ENCODE results near the gene TRAPPC1. TPM values are rescaled to one million over a fixed set of nuclear protein-coding genes. Genes with fewer than 3 reads are reported as not detected.

The TRAPPC1 gene
- total RNA-seq, 4 donors from 2014 or later, result 42.7 to 70.9 (median 68.8) TPM

GRCh38 chr17:7893187-7893880 lies 38.4 kb downstream of the TRAPPC1 start:
- peaks cover 0 to 34% (median 11%) of the 10 kb centered on the region in 4 donors for H3K36me3 ChIP-seq
- 88% methylated on average over 15 of the region's 15 CpGs; no CpG with 5 or more reads in 1 of the 2 donors for WGBS, 2 donors (ENCODE audit: low coverage in 1 of 2)
- intact Hi-C loops (cut with DNase I; ENCODE audit: low total_unique reads), result loop anchor here (5.0 kb wide), 1 partner anchor 36 kb away; the partner anchor contains the start of genes CYB5D1, NAA38 and TMEM88

DNA sequence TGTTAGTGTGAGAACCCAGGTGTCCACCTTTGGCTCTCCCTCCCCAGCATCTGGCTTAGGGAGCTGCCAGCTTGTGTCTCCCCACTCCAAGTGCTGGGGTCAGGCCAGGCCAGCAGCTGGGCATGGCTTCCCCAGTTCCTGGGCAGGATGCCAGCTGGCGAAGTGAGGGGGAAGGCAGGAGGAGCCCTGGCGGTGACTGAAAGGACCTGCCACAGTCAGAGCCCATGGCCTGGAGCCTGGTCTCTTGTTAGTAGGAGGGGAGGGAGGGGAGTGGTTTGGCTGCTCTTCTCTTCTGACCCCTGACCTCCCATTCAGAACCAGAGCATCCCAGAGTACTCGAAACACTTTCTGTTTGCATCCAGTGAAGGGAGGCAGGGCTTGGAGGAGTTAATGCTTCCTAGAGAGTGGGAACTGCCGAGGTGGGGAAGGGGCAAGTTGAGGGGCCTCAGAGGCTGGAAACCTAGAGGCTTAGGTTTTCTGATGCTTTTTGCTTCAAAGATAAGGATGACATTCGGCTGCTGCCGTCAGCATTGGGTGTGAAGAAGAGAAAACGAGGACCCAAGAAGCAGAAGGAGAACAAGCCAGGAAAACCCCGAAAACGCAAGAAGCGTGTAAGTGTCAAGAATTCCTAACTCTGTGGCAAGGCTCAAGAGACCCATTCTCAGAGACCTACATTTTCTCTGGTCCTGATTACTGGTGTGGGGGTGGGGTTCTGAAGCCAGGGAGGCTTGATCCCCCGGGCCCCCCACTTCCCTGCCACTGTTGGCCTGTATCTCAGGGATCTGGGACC lies 42.4 kb downstream of the TRAPPC1 start:
- intact Hi-C loops (cut with DNase I; ENCODE audit: low total_unique reads), result no loop called here

More at GRCh38 chr17:7893187-7893880, 38.4 kb downstream of the TRAPPC1 start:
- Histone ChIP-seq H3K4me1 (peaks cover 18 to 19% (median 19%) of the 10 kb centered on the region in 4 donors), H3K27ac (no peak overlapping the region), H3K27me3 (no peaks in the 10 kb centered on the region), H3K4me3 (no peak overlapping the region), H3K9me3 (no peaks in the 10 kb centered on the region)
- no peak for DNase-seq
- TF ChIP-seq POLR2A (IDR thresholded peaks at IDR 0.05), result no peak
- TF ChIP-seq POLR2AphosphoS5 (IDR thresholded peaks at IDR 0.05), result no peak
- no peak for TF ChIP-seq EP300 (IDR thresholded peaks at IDR 0.05; ENCODE audit: low read depth)
- no peak for TF ChIP-seq CTCF (IDR thresholded peaks at IDR 0.05)
- in situ Hi-C loops (cut with MboI; ENCODE audit: low pct_ligation_motif_present in 1 of 4, low pct_unique_long_range_greater_than_20kb in 1 of 4, low sequenced_read_pairs in 3 of 4), result no loop called here

DNA sequence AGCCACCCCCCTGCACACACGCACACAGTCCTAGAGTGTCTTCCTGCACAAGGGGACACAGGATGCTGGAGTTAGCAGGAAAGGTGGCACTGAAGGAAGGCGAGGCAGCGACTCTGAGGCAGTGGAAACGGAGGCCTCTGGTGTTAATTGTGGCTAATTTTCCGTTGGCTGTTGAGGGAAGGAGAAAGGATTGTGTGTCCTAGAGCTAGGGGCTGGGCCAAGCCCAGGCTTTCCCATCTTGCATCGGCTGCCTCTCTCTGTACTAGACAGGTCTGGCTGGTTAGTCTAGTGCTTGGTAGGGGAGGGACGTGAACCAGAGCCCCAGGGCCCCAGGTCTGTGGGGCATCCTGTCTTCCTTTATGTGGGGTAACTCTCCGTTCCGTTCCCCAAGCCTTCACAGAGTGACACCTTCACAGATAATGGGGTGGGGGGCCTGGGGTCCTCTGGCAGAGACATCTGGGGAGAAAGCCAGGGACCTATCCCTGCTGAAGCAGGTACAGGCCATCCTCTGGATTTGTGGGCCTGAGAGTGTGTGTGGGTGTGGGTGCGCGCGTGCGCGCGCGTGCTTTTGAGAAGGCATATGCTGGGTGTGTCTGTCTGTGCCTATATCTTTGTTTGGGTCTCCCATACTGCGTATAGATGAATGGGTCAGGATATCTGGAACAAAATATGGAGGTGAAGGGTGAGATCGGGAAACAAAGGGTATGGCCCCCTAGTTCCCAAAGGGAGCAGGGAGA lies 43.4 kb downstream of the TRAPPC1 start, which contains the start of gene CHD3:
CHD3 (plus strand) TSS at position 606 of the 737 bp plus-strand sequence. CDS start 212 bp downstream, outside the sequence.
- Histone ChIP-seq H3K27ac (peak within 1 kb of the TSS; percentile 93 to 99 (median 96)), H3K9me3 (no peaks in the 10 kb centered on the region), H3K4me1 (peaks cover 35 to 54% (median 50%) of the 10 kb centered on the region in 4 donors), H3K4me3 (peak within 1 kb of the TSS; percentile 9 to 85 (median 80)), H3K27me3 (no peaks in the 10 kb centered on the region), H3K36me3 (peaks cover 0 to 5% (median 0%) of the 10 kb centered on the region in 4 donors)
- intact Hi-C loops (cut with DNase I; ENCODE audit: low total_unique reads) (no loop called here), in situ Hi-C loops (cut with MboI; ENCODE audit: low pct_ligation_motif_present in 1 of 4, low pct_unique_long_range_greater_than_20kb in 1 of 4, low sequenced_read_pairs in 3 of 4) (no loop called here)
- TF ChIP-seq POLR2A (IDR thresholded peaks at IDR 0.05) (no peak), CTCF (IDR thresholded peaks at IDR 0.05) (no peak), POLR2AphosphoS5 (IDR thresholded peaks at IDR 0.05) (no peak), EP300 (IDR thresholded peaks at IDR 0.05; ENCODE audit: low read depth) (no peak)
- peak; percentile 45 for DNase-seq
- WGBS, 2 donors (ENCODE audit: low coverage in 1 of 2), result 14 to 29% methylated on average over 2 to 18 of the region's 18 CpGs

More for the DNA sequence above, 42.4 kb downstream of the TRAPPC1 start:
- no peak overlapping the region for H3K4me3 ChIP-seq
- no peaks in the 10 kb centered on the region for H3K9me3 ChIP-seq
- peaks cover 0 to 14% (median 4%) of the 10 kb centered on the region in 4 donors for H3K36me3 ChIP-seq
- TF ChIP-seq POLR2AphosphoS5 (IDR thresholded peaks at IDR 0.05), result peak; percentile 87 to 90 (median 88)
- TF ChIP-seq EP300 (IDR thresholded peaks at IDR 0.05; ENCODE audit: low read depth), result no peak
- no peak for TF ChIP-seq POLR2A (IDR thresholded peaks at IDR 0.05)
- peak; percentile 46 to 83 (median 50) for TF ChIP-seq CTCF (IDR thresholded peaks at IDR 0.05)
- peak; percentile 96 for DNase-seq
- H3K27ac ChIP-seq, result peak overlapping the region; percentile 93 to 99 (median 96)
- WGBS, 2 donors (ENCODE audit: low coverage in 1 of 2), result 32 to 38% methylated on average over 6 to 10 of the region's 11 CpGs
- in situ Hi-C loops (cut with MboI; ENCODE audit: low pct_ligation_motif_present in 1 of 4, low pct_unique_long_range_greater_than_20kb in 1 of 4, low sequenced_read_pairs in 3 of 4), result no loop called here
- H3K27me3 ChIP-seq, result no peaks in the 10 kb centered on the region
- peaks cover 31 to 45% (median 41%) of the 10 kb centered on the region in 4 donors for H3K4me1 ChIP-seq
